Fibroblast of villous mesenchyme (primary cell): ENCODE measurements around the gene WDFY4. TPM values are rescaled to one million over a fixed set of nuclear protein-coding genes. Genes with fewer than 3 reads are reported as not detected.

Experiments used
- DNase-seq: peaks from one replicate; pipeline ENCODE4 v3.0.0-alpha.2; 2010; ENCODE audit warnings: low read depth
- H3K4me3 ChIP-seq: 2 replicates; pipeline ENCODE4 v1.5.1; 2011; ENCODE audit warnings: low read depth, mild to moderate bottlenecking, low read length
- CTCF ChIP-seq: IDR thresholded peaks from 2 replicates; pipeline ENCODE4 v1.5.1; 2012; ENCODE audit warnings: low read depth, mild to moderate bottlenecking, low read length; ENCODE audit not compliant: insufficient read depth
- total RNA-seq: library from RNA; depleted of rRNA; stranded (reverse); fragments of >200 nt; gene quantifications from 2 replicates; pipeline ENCODE4 v1.2.3, GENCODE V29; 2012

The WDFY4 gene
- not detected in 2 replicates for total RNA-seq

GRCh38 chr10:48684792-48685623 lies at the start of gene WDFY4:
WDFY4 (plus strand) TSS chr10:48684873; CDS start chr10:48709733, 24,860 bp downstream.
- TF ChIP-seq CTCF, result no peak
- H3K4me3 ChIP-seq, result no peak within 1 kb of the TSS
- DNase-seq, result no peak

- no peak for TF ChIP-seq CTCF
- no peak overlapping the region for H3K4me3 ChIP-seq
- DNase-seq, result no peak
These were observed 49.6 kb upstream of the WDFY4 start for GRCh38 chr10:48634984-48635557.

GRCh38 chr10:48636231-48636630 lies 48.4 kb upstream of the WDFY4 start:
- no peak for TF ChIP-seq CTCF
- H3K4me3 ChIP-seq, result no peak overlapping the region
- no peak for DNase-seq

GRCh38 chr10:48636901-48637300 lies 47.8 kb upstream of the WDFY4 start:
- no peak for TF ChIP-seq CTCF
- DNase-seq, result no peak
- no peak overlapping the region for H3K4me3 ChIP-seq

GRCh38 chr10:48638158-48638557 lies 46.5 kb upstream of the WDFY4 start:
- H3K4me3 ChIP-seq, result no peak overlapping the region
- no peak for TF ChIP-seq CTCF
- no peak for DNase-seq

GRCh38 chr10:48638739-48639527 lies 45.7 kb upstream of the WDFY4 start:
- DNase-seq, result no peak
- TF ChIP-seq CTCF, result no peak
- no peak overlapping the region for H3K4me3 ChIP-seq
